OCI-LY1 (cell line): ENCODE data around the gene THSD7A.

Experiments used
- H2AFZ ChIP-seq: fragments of 200-600 bp; sonication (generic), shearing (Covaris generic); 2 replicates; pipeline ENCODE4 v1.6.0; 2014; ENCODE audit warnings: antibody characterized with exemption, mild to moderate bottlenecking, low read length
- H3F3A ChIP-seq: fragments of 200-600 bp; sonication (generic), shearing (Covaris generic); 2 replicates; pipeline ENCODE4 v1.6.0; 2014; ENCODE audit warnings: mild to moderate bottlenecking, antibody characterized with exemption, low read length, moderate library complexity; ENCODE audit not compliant: insufficient read depth
- H3K27ac ChIP-seq: fragments of 200-600 bp; sonication (generic); 2 replicates; pipeline ENCODE4 v1.5.1; 2014; ENCODE audit warnings: low read length, mixed run types, mild to moderate bottlenecking, low read depth; ENCODE audit not compliant: poor library complexity, severe bottlenecking
- H3K27me3 ChIP-seq: fragments of 200-600 bp; sonication (generic); 2 replicates; pipeline ENCODE4 v1.6.0; 2014; ENCODE audit warnings: antibody characterized with exemption, mild to moderate bottlenecking, low read length, moderate library complexity; ENCODE audit not compliant: insufficient read depth
- H3K36me3 ChIP-seq: fragments of 200-600 bp; sonication (generic); 2 replicates; pipeline ENCODE4 v1.6.1; 2014; ENCODE audit warnings: mild to moderate bottlenecking, antibody characterized with exemption, low read length, moderate library complexity, mixed read lengths; ENCODE audit not compliant: insufficient read depth
- H3K4me1 ChIP-seq: fragments of 200-600 bp; sonication (generic); 2 replicates; pipeline ENCODE4 v1.5.1; 2014; ENCODE audit warnings: mild to moderate bottlenecking, low read length, moderate library complexity; ENCODE audit not compliant: insufficient read depth, severe bottlenecking
- H3K4me2 ChIP-seq: fragments of 200-600 bp; sonication (generic), shearing (Covaris generic); 2 replicates; pipeline ENCODE4 v1.6.1; 2014; ENCODE audit warnings: low read length
- H3K4me3 ChIP-seq: fragments of 200-600 bp; sonication (generic); 2 replicates; pipeline ENCODE4 v1.5.1; 2014; ENCODE audit warnings: low read length, low read depth, mild to moderate bottlenecking, mixed read lengths; ENCODE audit not compliant: poor library complexity, severe bottlenecking
- H3K79me2 ChIP-seq: fragments of 200-600 bp; shearing (Covaris generic); 2 replicates; pipeline ENCODE4 v1.6.1; 2016; ENCODE audit warnings: mixed run types, low read length, mixed read lengths; ENCODE audit not compliant: insufficient read depth
- H3K9ac ChIP-seq: fragments of 200-600 bp; sonication (generic), shearing (Covaris generic); 2 replicates; pipeline ENCODE4 v1.6.1; 2014; ENCODE audit warnings: mild to moderate bottlenecking, low read length, mixed read lengths
- H3K9me2 ChIP-seq: fragments of 200-600 bp; sonication (generic), shearing (Covaris generic); 2 replicates; pipeline ENCODE4 v1.6.1; 2014; ENCODE audit warnings: low read depth, mild to moderate bottlenecking, low read length, mixed read lengths
- H3K9me3 ChIP-seq: fragments of 200-600 bp; shearing (Covaris generic); 2 replicates; pipeline ENCODE4 v1.6.1; 2014; ENCODE audit warnings: low read length, mixed read lengths
- H4K20me1 ChIP-seq: fragments of 200-600 bp; sonication (generic), shearing (Covaris generic); 2 replicates; pipeline ENCODE4 v1.6.0; 2016; ENCODE audit warnings: mild to moderate bottlenecking, low read length; ENCODE audit not compliant: insufficient read depth
- EZH2 ChIP-seq: fragments of 200-600 bp; sonication (generic), shearing (Covaris generic); IDR thresholded peaks from 2 replicates; pipeline ENCODE4 v1.8.0; 2017; ENCODE audit warnings: borderline replicate concordance, mixed run types, mild to moderate bottlenecking, antibody characterized with exemption, low read length, moderate library complexity, mixed read lengths
- TF ChIP-seq, protein P1 (sequence below): fragments of 200-600 bp; sonication (generic), shearing (Covaris generic); IDR thresholded peaks from 2 replicates; pipeline ENCODE4 v1.5.1; 2017; ENCODE audit warnings: mild to moderate bottlenecking, antibody characterized with exemption, low read length, moderate library complexity, mixed read lengths

The THSD7A gene

DNA sequence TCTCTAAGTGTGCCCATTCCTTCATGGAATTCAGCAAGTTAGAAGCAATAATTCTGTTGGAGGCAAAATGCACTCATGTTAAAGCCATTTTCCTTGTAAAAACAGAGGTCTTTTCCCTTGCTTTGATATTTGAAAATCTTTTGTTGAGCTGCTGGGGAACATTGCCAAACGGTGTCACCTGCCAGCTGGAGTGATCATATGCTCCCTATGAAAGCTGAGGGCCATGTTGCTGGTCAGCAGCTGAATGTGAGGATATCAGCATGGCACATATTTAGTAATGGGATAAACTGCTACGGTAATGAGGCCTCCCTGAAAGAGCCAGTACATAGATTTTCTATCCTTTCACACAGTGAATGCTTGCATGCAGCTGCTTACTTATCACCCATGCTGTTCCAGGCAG lies 224.3 kb downstream of the THSD7A start:
- H3K79me2 ChIP-seq = no peaks in the 10 kb centered on the region
- H3K27ac ChIP-seq = no peak overlapping the region
- H3K4me1 ChIP-seq = peaks cover 10% of the 10 kb centered on the region
- no peaks in the 10 kb centered on the region for H3K9me2 ChIP-seq
- H3K9me3 ChIP-seq = no peaks in the 10 kb centered on the region
- H3K36me3 ChIP-seq = no peaks in the 10 kb centered on the region
- H3K4me2 ChIP-seq = no peak overlapping the region
- no peak overlapping the region for H3K9ac ChIP-seq
- no peak overlapping the region for H2AFZ ChIP-seq
- H4K20me1 ChIP-seq = no peaks in the 10 kb centered on the region
- no peaks in the 10 kb centered on the region for H3F3A ChIP-seq
- no peaks in the 10 kb centered on the region for H3K27me3 ChIP-seq
- TF ChIP-seq, protein P1, sequence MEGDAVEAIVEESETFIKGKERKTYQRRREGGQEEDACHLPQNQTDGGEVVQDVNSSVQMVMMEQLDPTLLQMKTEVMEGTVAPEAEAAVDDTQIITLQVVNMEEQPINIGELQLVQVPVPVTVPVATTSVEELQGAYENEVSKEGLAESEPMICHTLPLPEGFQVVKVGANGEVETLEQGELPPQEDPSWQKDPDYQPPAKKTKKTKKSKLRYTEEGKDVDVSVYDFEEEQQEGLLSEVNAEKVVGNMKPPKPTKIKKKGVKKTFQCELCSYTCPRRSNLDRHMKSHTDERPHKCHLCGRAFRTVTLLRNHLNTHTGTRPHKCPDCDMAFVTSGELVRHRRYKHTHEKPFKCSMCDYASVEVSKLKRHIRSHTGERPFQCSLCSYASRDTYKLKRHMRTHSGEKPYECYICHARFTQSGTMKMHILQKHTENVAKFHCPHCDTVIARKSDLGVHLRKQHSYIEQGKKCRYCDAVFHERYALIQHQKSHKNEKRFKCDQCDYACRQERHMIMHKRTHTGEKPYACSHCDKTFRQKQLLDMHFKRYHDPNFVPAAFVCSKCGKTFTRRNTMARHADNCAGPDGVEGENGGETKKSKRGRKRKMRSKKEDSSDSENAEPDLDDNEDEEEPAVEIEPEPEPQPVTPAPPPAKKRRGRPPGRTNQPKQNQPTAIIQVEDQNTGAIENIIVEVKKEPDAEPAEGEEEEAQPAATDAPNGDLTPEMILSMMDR = no peak
- TF ChIP-seq EZH2 = no peak
- no peak overlapping the region for H3K4me3 ChIP-seq

DNA sequence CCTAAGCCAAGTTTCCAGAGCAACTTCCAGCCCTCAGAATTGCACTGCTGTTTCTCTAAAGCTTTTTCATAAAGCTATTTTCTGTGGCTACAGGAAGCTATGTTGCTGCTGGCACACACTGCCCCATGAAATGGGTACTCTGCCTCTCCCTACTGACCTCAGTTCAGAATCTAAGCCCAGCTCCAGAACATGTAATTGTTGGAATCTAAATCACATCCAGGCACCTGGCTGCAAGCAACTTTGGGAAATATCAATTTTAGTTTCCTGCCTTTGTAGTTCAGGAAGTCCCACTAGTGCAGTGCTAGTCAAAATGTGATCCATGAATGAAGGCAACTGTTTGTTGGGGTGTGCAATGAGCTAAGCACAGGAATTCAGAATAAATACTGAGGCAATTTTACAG lies 226.2 kb downstream of the THSD7A start:
- H3K9me3 ChIP-seq = 0 out of 2 replicates have a peak, but pooled peaks cover 2% of the 10 kb centered on the region
- H3K4me3 ChIP-seq = no peak overlapping the region
- no peaks in the 10 kb centered on the region for H4K20me1 ChIP-seq
- no peaks in the 10 kb centered on the region for H3K27me3 ChIP-seq
- H3K36me3 ChIP-seq = no peaks in the 10 kb centered on the region
- no peak overlapping the region for H2AFZ ChIP-seq
- no peak for TF ChIP-seq EZH2
- TF ChIP-seq, protein P1 = no peak
- H3K4me1 ChIP-seq = no peaks in the 10 kb centered on the region
- no peaks in the 10 kb centered on the region for H3K79me2 ChIP-seq
- no peaks in the 10 kb centered on the region for H3F3A ChIP-seq
- no peak overlapping the region for H3K9ac ChIP-seq
- H3K4me2 ChIP-seq = no peak overlapping the region
- H3K27ac ChIP-seq = no peak overlapping the region
- H3K9me2 ChIP-seq = no peaks in the 10 kb centered on the region

DNA sequence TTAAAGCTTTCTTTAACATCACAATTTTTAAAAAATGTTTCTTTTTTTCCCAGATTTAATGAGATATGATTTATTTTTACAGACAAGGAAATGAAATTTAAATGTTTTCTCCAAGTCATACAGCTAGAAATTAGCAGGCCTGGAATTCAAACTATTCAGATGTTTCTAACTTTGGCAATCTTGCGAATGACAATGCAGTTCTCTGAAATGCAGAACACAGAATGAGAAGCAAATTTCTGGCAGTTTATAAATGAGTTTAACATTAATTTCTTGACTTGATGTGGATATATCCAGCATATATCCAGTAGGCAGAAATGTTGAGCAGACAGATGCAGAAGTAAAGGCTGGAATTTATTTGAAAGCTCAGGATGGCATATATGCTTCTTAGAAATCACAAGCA lies 227.5 kb downstream of the THSD7A start:
- no peak overlapping the region for H3K4me3 ChIP-seq
- no peaks in the 10 kb centered on the region for H3K36me3 ChIP-seq
- H3K4me1 ChIP-seq = no peaks in the 10 kb centered on the region
- H4K20me1 ChIP-seq = no peaks in the 10 kb centered on the region
- H3K27ac ChIP-seq = no peak overlapping the region
- 0 out of 2 replicates have a peak, but pooled peaks cover 2% of the 10 kb centered on the region for H3K9me3 ChIP-seq
- no peak overlapping the region for H2AFZ ChIP-seq
- TF ChIP-seq, protein P1 = no peak
- TF ChIP-seq EZH2 = no peak
- no peaks in the 10 kb centered on the region for H3K79me2 ChIP-seq
- no peaks in the 10 kb centered on the region for H3K9me2 ChIP-seq
- H3K4me2 ChIP-seq = no peak overlapping the region
- H3K27me3 ChIP-seq = no peaks in the 10 kb centered on the region
- no peaks in the 10 kb centered on the region for H3F3A ChIP-seq
- H3K9ac ChIP-seq = no peak overlapping the region
